GM23248 (cell line): ENCODE results near the gene ATOSB.

ENCODE experiments used
- EZH2 ChIP-seq: fragments of 200-600 bp; sonication (generic); IDR thresholded peaks from 2 replicates; pipeline ENCODE4 v1.6.1; 2018; ENCODE audit warnings: antibody characterized with exemption, mild to moderate bottlenecking; ENCODE audit not compliant: insufficient read depth, poor library complexity, severe bottlenecking
- EZH2phosphoT487 ChIP-seq: fragments of 200-600 bp; sonication (generic); IDR thresholded peaks from 2 replicates; pipeline ENCODE4 v1.6.1; 2018; ENCODE audit warnings: antibody characterized with exemption, moderate library complexity, mild to moderate bottlenecking, low read depth; ENCODE audit not compliant: insufficient read depth

DNA sequence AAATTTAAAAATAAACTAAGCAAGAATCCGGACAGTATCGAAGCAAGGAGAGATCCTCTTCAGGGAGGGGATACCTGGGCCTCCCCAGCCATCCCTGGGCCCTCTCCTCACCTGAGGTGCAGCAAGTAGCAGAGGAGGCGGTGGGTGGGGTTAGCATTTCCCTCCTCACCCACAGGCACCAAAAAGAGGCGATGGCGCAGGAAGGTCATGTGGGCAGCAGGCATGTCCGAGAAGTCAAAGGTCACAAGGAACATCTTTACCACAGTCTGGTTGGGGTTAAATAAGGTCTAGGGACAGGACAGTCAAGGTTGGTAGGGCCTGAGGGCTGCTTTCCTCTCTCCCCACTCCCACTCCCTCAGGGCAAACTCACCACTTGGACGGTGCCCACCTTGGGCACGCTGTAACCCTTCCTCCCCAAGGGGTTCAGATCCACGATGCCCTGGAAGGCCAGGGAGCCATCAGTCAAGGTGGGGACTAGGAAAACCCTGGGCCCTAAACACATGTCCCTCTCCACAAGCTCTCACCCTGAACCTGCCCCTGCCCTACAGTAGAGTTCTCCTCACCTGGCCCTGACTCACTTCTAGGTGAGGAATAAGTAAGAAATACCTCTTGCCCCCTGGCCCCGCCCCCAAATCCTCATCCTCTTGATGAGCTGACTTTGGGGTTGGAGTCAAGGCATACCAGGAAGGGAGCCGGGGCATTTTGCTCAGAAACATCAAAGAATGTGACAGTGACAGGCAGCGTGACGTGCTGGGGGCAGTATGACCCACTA lies 9.9 kb downstream of the ATOSB start:
- TF ChIP-seq EZH2 = no peak
- TF ChIP-seq EZH2phosphoT487 = no peak
